Measurements from ENCODE around the gene ZNF804A. TPM values are rescaled to one million over a fixed set of nuclear protein-coding genes. Genes with fewer than 3 reads are reported as not detected.
"Not testable (repeated sequence)": the region's sequence is repeated elsewhere in the genome, so short reads cannot be mapped to it uniquely, and the experiment has no call there.

ZNF804A gene
- total and polyA plus RNA-seq, 7 donors, result 0.14 to 1.1 (median 0.31) TPM; not detected in 2

GRCh38 chr2:184879671-184880070 lies 281.3 kb downstream of the ZNF804A start:
- H3K36me3 ChIP-seq, result no peaks in the 10 kb centered on the region
- DNase-seq, result no peak
- TF ChIP-seq EP300 (IDR thresholded peaks at IDR 0.05) (no peak), POLR2A (IDR thresholded peaks at IDR 0.05) (no peak), CTCF (IDR thresholded peaks at IDR 0.05) (no peak)
- no peaks in the 10 kb centered on the region for H3K9me3 ChIP-seq
- intact Hi-C loops (cut with DNase I), result no loop called here
- no peak overlapping the region for H3K27ac ChIP-seq
- WGBS, 2 donors, result 64 to 79% methylated on average over 1 of the region's 1 CpG
- H3K4me1 ChIP-seq, result no peaks in the 10 kb centered on the region
- no peaks in the 10 kb centered on the region for H3K27me3 ChIP-seq
- H3K4me3 ChIP-seq, result no peak overlapping the region

DNA sequence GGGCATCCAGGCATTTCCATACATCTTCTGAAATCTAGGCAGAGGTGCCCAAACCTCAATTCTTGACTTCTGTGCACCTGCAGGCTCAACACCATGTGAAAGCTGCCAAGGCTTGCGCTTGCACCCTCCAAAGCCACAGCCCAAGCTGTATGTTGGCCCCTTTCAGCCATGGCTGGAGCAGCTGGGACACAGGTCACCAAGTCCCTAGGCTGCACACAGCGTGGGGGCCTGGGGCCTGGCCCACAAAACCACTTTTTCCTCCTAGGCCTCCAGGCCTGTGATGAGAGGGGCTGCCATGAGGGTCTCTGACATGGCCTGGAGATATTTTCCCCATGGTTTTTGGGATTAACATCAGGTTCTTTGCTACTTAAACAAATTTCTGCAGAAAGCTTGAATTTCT lies 288.3 kb downstream of the ZNF804A start:
- H3K27ac ChIP-seq; H3K9me3 ChIP-seq; H3K27me3 ChIP-seq; intact Hi-C loops (cut with DNase I); H3K4me1 ChIP-seq; DNase-seq; H3K36me3 ChIP-seq; H3K4me3 ChIP-seq: not testable (repeated sequence)
- WGBS, 2 donors, result 58 to 81% methylated on average over 2 of the region's 2 CpGs

- Histone ChIP-seq H3K27ac (no peak overlapping the region), H3K9me3 (peaks cover 0 to 1% (median 0%) of the 10 kb centered on the region in 4 donors), H3K4me3 (no peak overlapping the region), H3K36me3 (no peaks in the 10 kb centered on the region), H3K27me3 (no peaks in the 10 kb centered on the region), H3K4me1 (no peaks in the 10 kb centered on the region)
- no peak for DNase-seq
- TF ChIP-seq POLR2AphosphoS5 (IDR thresholded peaks at IDR 0.05), result no peak
- TF ChIP-seq POLR2A (IDR thresholded peaks at IDR 0.05), result no peak
- no peak for TF ChIP-seq CTCF (IDR thresholded peaks at IDR 0.05)
- TF ChIP-seq EP300 (IDR thresholded peaks at IDR 0.05), result no peak
- intact Hi-C loops (cut with DNase I), result no loop called here
Observed at GRCh38 chr2:184890311-184890710, 292.0 kb downstream of the ZNF804A start.

DNA sequence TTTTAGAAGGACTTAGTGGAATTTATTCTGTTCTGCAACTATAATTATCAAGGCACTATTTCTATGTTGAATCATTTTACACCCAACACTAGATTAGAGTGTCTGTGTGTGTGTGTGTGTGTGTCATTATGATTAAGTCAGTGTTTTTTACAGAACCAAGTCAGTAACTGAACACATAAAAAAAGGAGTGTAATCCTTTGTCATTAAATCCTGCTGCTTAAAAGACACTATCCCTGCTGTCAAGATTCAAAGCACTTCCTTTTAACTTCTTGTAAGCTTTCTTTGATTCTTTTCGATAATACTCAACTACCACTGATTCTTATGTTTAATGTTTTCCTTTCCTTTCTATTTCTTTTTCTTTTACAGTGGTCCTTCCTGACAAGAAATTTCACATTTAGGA lies 306.7 kb downstream of the ZNF804A start:
- H3K27me3 ChIP-seq, result no peaks in the 10 kb centered on the region
- no peak for TF ChIP-seq POLR2A (IDR thresholded peaks at IDR 0.05)
- TF ChIP-seq CTCF (IDR thresholded peaks at IDR 0.05), result no peak
- TF ChIP-seq POLR2AphosphoS5 (IDR thresholded peaks at IDR 0.05), result no peak
- no peak for TF ChIP-seq EP300 (IDR thresholded peaks at IDR 0.05)
- intact Hi-C loops (cut with DNase I), result no loop called here
- H3K4me1 ChIP-seq, result no peaks in the 10 kb centered on the region
- H3K9me3 ChIP-seq, result no peaks in the 10 kb centered on the region
- no peak for DNase-seq
- WGBS, 2 donors, result 88 to 96% methylated on average over 1 of the region's 1 CpG
- no peak overlapping the region for H3K27ac ChIP-seq
- H3K36me3 ChIP-seq, result no peaks in the 10 kb centered on the region
- H3K4me3 ChIP-seq, result no peak overlapping the region

- H3K4me3 ChIP-seq, result no peak overlapping the region
- H3K4me1 ChIP-seq, result no peaks in the 10 kb centered on the region
- intact Hi-C loops (cut with DNase I), result no loop called here
- DNase-seq, result no peak
- no peaks in the 10 kb centered on the region for H3K27me3 ChIP-seq
- H3K27ac ChIP-seq, result no peak overlapping the region
- H3K9me3 ChIP-seq, result no peaks in the 10 kb centered on the region
- no peaks in the 10 kb centered on the region for H3K36me3 ChIP-seq
- no peak for TF ChIP-seq EP300 (IDR thresholded peaks at IDR 0.05)
- TF ChIP-seq CTCF (IDR thresholded peaks at IDR 0.05), result no peak
- no peak for TF ChIP-seq POLR2AphosphoS5 (IDR thresholded peaks at IDR 0.05)
- TF ChIP-seq POLR2A (IDR thresholded peaks at IDR 0.05), result no peak
- 88 to 93% methylated on average over 4 of the region's 4 CpGs for WGBS, 2 donors
Observed at GRCh38 chr2:184906160-184906559, 307.8 kb downstream of the ZNF804A start.
